Ishikawa (cell line): ENCODE measurements around the gene CALCA.

ENCODE experiments used
- CEBPB ChIP-seq: IDR thresholded peaks from 2 replicates; pipeline ENCODE4 v1.6.1; 2012
- CREB1 ChIP-seq: IDR thresholded peaks from 2 replicates; pipeline ENCODE4 v1.6.1; 2012; ENCODE audit warnings: low read depth
- EGR1 ChIP-seq: IDR thresholded peaks from 2 replicates; pipeline ENCODE4 v1.6.1; 2012
- EP300 ChIP-seq: IDR thresholded peaks from 2 replicates; pipeline ENCODE4 v1.6.1; 2012; ENCODE audit warnings: borderline replicate concordance
- FOXM1 ChIP-seq: IDR thresholded peaks from 2 replicates; pipeline ENCODE4 v1.6.1; 2012; ENCODE audit warnings: low read depth, borderline replicate concordance
- NFIC ChIP-seq: IDR thresholded peaks from 2 replicates; pipeline ENCODE4 v1.6.1; 2012
- RAD21 ChIP-seq: IDR thresholded peaks from 2 replicates; pipeline ENCODE4 v1.6.1; 2012; ENCODE audit warnings: low read depth
- TAF1 ChIP-seq: IDR thresholded peaks from 2 replicates; pipeline ENCODE4 v1.6.1; 2012; ENCODE audit warnings: low read depth, mild to moderate bottlenecking
- TCF12 ChIP-seq: IDR thresholded peaks from 2 replicates; pipeline ENCODE4 v1.6.1; 2012; ENCODE audit warnings: low read depth
- TEAD4 ChIP-seq: IDR thresholded peaks from 2 replicates; pipeline ENCODE4 v1.6.1; 2012
- YY1 ChIP-seq: IDR thresholded peaks from 2 replicates; pipeline ENCODE4 v1.6.1; 2012; ENCODE audit warnings: low read depth
- ZBTB7A ChIP-seq: IDR thresholded peaks from 2 replicates; pipeline ENCODE4 v1.6.1; 2012; ENCODE audit warnings: low read depth
- TF ChIP-seq, protein P1 (sequence below): IDR thresholded peaks from 2 replicates; pipeline ENCODE4 v1.6.1; 2012
- TF ChIP-seq, protein P2 (sequence below): IDR thresholded peaks from 2 replicates; pipeline ENCODE4 v1.6.1; 2012
- TF ChIP-seq, protein P3 (sequence below): IDR thresholded peaks from 2 replicates; pipeline ENCODE4 v1.6.1; 2012; ENCODE audit warnings: low read depth, mild to moderate bottlenecking

The CALCA gene

DNA sequence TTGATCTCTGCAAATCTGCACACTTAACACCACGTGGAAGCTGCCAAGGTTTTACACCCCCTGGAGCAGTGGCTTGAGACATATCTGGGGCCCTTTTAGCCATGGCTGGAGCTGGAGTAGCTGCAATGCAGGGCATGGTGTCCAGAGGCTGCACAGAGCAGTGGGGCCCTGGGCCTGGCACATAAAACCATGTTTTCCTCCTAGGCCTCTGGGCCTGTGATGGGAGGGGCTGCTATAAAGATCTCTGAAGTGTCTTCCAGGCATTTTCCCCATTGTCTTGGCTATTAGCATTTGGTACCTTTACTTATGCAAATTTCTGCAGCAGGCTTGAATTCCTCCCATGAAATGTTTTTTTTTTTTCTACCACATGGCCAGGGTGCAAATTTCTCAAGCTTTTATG lies 33.2 kb downstream of the CALCA start:
- TF ChIP-seq FOXM1 (no peak), ZBTB7A (no peak), TCF12 (no peak), TAF1 (no peak), EGR1 (no peak), NFIC (no peak), EP300 (no peak), RAD21 (no peak), TEAD4 (no peak), CREB1 (no peak), CEBPB (no peak), YY1 (no peak)
- TF ChIP-seq, protein P1, sequence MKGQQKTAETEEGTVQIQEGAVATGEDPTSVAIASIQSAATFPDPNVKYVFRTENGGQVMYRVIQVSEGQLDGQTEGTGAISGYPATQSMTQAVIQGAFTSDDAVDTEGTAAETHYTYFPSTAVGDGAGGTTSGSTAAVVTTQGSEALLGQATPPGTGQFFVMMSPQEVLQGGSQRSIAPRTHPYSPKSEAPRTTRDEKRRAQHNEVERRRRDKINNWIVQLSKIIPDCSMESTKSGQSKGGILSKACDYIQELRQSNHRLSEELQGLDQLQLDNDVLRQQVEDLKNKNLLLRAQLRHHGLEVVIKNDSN = no peak
- TF ChIP-seq, protein P2, sequence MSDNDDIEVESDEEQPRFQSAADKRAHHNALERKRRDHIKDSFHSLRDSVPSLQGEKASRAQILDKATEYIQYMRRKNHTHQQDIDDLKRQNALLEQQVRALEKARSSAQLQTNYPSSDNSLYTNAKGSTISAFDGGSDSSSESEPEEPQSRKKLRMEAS = no peak
- TF ChIP-seq, protein P3, sequence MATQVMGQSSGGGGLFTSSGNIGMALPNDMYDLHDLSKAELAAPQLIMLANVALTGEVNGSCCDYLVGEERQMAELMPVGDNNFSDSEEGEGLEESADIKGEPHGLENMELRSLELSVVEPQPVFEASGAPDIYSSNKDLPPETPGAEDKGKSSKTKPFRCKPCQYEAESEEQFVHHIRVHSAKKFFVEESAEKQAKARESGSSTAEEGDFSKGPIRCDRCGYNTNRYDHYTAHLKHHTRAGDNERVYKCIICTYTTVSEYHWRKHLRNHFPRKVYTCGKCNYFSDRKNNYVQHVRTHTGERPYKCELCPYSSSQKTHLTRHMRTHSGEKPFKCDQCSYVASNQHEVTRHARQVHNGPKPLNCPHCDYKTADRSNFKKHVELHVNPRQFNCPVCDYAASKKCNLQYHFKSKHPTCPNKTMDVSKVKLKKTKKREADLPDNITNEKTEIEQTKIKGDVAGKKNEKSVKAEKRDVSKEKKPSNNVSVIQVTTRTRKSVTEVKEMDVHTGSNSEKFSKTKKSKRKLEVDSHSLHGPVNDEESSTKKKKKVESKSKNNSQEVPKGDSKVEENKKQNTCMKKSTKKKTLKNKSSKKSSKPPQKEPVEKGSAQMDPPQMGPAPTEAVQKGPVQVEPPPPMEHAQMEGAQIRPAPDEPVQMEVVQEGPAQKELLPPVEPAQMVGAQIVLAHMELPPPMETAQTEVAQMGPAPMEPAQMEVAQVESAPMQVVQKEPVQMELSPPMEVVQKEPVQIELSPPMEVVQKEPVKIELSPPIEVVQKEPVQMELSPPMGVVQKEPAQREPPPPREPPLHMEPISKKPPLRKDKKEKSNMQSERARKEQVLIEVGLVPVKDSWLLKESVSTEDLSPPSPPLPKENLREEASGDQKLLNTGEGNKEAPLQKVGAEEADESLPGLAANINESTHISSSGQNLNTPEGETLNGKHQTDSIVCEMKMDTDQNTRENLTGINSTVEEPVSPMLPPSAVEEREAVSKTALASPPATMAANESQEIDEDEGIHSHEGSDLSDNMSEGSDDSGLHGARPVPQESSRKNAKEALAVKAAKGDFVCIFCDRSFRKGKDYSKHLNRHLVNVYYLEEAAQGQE = no peak

DNA sequence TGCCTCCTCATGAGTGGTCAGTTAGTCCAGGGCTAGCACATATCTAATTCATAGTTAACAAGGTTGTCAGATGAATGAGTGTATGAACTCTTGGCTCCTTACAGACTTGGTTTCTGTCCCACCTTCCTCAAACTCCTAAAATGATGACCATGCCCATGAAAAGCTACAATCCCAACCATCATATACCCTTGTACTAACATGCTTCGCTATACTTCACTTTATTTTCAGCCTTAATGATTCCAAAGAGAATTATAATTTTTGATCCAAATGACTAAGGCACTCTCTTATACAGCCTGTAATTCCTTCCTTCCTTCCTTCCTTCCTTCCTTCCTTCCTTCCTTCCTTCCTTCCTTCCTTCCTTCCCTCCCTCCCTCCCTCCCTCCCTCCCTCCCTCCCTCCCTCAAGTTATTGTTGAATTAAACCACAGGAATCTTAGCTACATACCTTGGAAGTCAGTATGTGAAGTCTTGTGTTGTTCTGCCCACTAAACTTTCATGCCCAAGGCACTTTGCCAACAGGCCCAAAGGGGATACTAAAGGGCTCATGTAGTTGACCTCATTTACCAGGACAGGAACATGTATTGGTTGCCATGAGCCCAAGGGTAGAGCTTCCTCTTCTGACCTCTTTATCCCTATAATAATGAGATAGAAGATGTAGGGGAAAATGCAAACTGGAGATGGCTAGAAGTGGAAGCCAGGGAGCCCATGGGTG lies 37.4 kb downstream of the CALCA start:
- TF ChIP-seq EGR1 (no peak), TAF1 (no peak), FOXM1 (no peak), YY1 (no peak), TEAD4 (no peak), TCF12 (no peak), ZBTB7A (no peak), CEBPB (no peak), RAD21 (no peak), CREB1 (no peak), NFIC (no peak), EP300 (no peak)
- TF ChIP-seq, protein P1 = no peak
- TF ChIP-seq, protein P2 = no peak
- TF ChIP-seq, protein P3 = no peak

DNA sequence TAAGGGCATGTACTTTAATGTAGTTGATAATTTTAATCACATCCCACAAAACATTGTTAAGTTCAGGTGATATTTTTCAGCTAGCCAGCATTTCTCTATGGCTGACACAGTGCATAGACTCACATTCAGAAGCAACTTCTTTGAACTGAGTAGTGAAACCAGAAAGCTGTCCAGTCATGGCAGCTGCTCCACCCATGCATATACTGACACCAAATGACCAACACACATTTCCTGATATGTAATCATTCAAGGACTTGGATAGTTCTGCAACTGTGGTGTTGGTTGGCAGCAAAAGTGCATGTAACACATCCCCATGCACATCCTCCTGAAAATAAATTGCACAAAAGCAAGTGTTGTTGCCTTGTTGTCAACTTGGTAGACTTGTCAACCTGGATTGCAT lies 39.7 kb downstream of the CALCA start:
- no peak for TF ChIP-seq EP300
- TF ChIP-seq, protein P3 = no peak
- no peak for TF ChIP-seq TCF12
- no peak for TF ChIP-seq CREB1
- TF ChIP-seq EGR1 = no peak
- TF ChIP-seq CEBPB = no peak
- TF ChIP-seq, protein P2 = no peak
- TF ChIP-seq TAF1 = no peak
- TF ChIP-seq TEAD4 = no peak
- TF ChIP-seq, protein P1 = no peak
- no peak for TF ChIP-seq FOXM1
- TF ChIP-seq ZBTB7A = no peak
- TF ChIP-seq NFIC = no peak
- TF ChIP-seq YY1 = no peak
- TF ChIP-seq RAD21 = no peak
